ENCODE results near the gene SPA17.

Gene SPA17

GRCh38 chr11:124681421-124681820 lies 7.7 kb downstream of the SPA17 start:
- in situ Hi-C loops (cut with HindIII; ENCODE audit: low sequenced_read_pairs), result no loop called here
- no peak for DNase-seq (ENCODE audit: low read depth)
- no peak overlapping the region for H3K4me3 ChIP-seq (ENCODE audit: low read depth, low read length)
- TF ChIP-seq CTCF (IDR thresholded peaks at IDR 0.05; ENCODE audit: low read depth, low read length, missing control alignments), result no peak

- DNase-seq (ENCODE audit: low read depth), result no peak
- TF ChIP-seq CTCF (IDR thresholded peaks at IDR 0.05; ENCODE audit: low read depth, low read length, missing control alignments), result no peak
- in situ Hi-C loops (cut with HindIII; ENCODE audit: low sequenced_read_pairs), result no loop called here
- H3K4me3 ChIP-seq (ENCODE audit: low read depth, low read length), result no peak overlapping the region
These were observed 8.7 kb downstream of the SPA17 start for GRCh38 chr11:124682443-124682842.

- in situ Hi-C loops (cut with HindIII; ENCODE audit: low sequenced_read_pairs), result no loop called here
- DNase-seq (ENCODE audit: low read depth), result no peak
- no peak for TF ChIP-seq CTCF (IDR thresholded peaks at IDR 0.05; ENCODE audit: low read depth, low read length, missing control alignments)
- no peak overlapping the region for H3K4me3 ChIP-seq (ENCODE audit: low read depth, low read length)
These were observed 19.4 kb downstream of the SPA17 start for GRCh38 chr11:124693142-124693541.

- TF ChIP-seq CTCF (IDR thresholded peaks at IDR 0.05; ENCODE audit: low read depth, low read length, missing control alignments), result no peak
- no peak overlapping the region for H3K4me3 ChIP-seq (ENCODE audit: low read depth, low read length)
- DNase-seq (ENCODE audit: low read depth), result no peak
- in situ Hi-C loops (cut with HindIII; ENCODE audit: low sequenced_read_pairs), result loop anchor here (5.0 kb wide), 1 partner anchor 38 kb away; the partner anchor contains the start of gene NRGN
These were observed 25.8 kb downstream of the SPA17 start for GRCh38 chr11:124699547-124699946.

GRCh38 chr11:124700028-124700427 lies 26.3 kb downstream of the SPA17 start:
- no peak overlapping the region for H3K4me3 ChIP-seq (ENCODE audit: low read depth, low read length)
- no peak for DNase-seq (ENCODE audit: low read depth)
- no peak for TF ChIP-seq CTCF (IDR thresholded peaks at IDR 0.05; ENCODE audit: low read depth, low read length, missing control alignments)
- in situ Hi-C loops (cut with HindIII; ENCODE audit: low sequenced_read_pairs), result no loop called here

- no peak for DNase-seq (ENCODE audit: low read depth)
- H3K4me3 ChIP-seq (ENCODE audit: low read depth, low read length), result no peak overlapping the region
- TF ChIP-seq CTCF (IDR thresholded peaks at IDR 0.05; ENCODE audit: low read depth, low read length, missing control alignments), result no peak
- in situ Hi-C loops (cut with HindIII; ENCODE audit: low sequenced_read_pairs), result no loop called here
These were observed 34.1 kb downstream of the SPA17 start for GRCh38 chr11:124707829-124708228.

GRCh38 chr11:124712392-124712791 lies 38.7 kb downstream of the SPA17 start:
- in situ Hi-C loops (cut with HindIII; ENCODE audit: low sequenced_read_pairs), result no loop called here
- TF ChIP-seq CTCF (IDR thresholded peaks at IDR 0.05; ENCODE audit: low read depth, low read length, missing control alignments), result no peak
- no peak for DNase-seq (ENCODE audit: low read depth)
- no peak overlapping the region for H3K4me3 ChIP-seq (ENCODE audit: low read depth, low read length)
